Adrenal gland (tissue), 5 donors: ENCODE data around the gene PLEKHG4B.

Source experiments
- POLR2A ChIP-seq, 2 donors: fragments of 450-650 bp; IDR thresholded peaks; one replicate each; pipeline ENCODE4 v1.6.1; 2017; ENCODE audit warnings: antibody characterized with exemption in 2 of 2, mild to moderate bottlenecking in 2 of 2, moderate library complexity in 1 of 2
- TF ChIP-seq, protein P1 (sequence below), 6 experiments: fragments of 450-650 bp in 4 of 6; fragments of 200-600 bp in 2 of 6; sonication (generic) in 1 of 6; IDR thresholded peaks; 1 replicate in 5 of 6; 2 replicates in 1 of 6; pipeline versions ENCODE4 v1.5.1 to v1.8.0; 2016 to 2021; ENCODE audit warnings: antibody characterized with exemption in 6 of 6, mild to moderate bottlenecking in 2 of 6, moderate library complexity in 1 of 6
- donor health status: DM: no; HTN: no; CAD: no.

GRCh38 chr5:109826-110225 is 17.9 kb downstream of the PLEKHG4B start:
- TF ChIP-seq, protein P1, sequence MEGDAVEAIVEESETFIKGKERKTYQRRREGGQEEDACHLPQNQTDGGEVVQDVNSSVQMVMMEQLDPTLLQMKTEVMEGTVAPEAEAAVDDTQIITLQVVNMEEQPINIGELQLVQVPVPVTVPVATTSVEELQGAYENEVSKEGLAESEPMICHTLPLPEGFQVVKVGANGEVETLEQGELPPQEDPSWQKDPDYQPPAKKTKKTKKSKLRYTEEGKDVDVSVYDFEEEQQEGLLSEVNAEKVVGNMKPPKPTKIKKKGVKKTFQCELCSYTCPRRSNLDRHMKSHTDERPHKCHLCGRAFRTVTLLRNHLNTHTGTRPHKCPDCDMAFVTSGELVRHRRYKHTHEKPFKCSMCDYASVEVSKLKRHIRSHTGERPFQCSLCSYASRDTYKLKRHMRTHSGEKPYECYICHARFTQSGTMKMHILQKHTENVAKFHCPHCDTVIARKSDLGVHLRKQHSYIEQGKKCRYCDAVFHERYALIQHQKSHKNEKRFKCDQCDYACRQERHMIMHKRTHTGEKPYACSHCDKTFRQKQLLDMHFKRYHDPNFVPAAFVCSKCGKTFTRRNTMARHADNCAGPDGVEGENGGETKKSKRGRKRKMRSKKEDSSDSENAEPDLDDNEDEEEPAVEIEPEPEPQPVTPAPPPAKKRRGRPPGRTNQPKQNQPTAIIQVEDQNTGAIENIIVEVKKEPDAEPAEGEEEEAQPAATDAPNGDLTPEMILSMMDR (IDR thresholded peaks at IDR 0.05): no peak
- no peak for TF ChIP-seq POLR2A (IDR thresholded peaks at IDR 0.05)
